Panc1 (cell line): Measurements from ENCODE around the gene MYLIP. TPM values are rescaled to one million over a fixed set of nuclear protein-coding genes. Genes with fewer than 3 reads are reported as not detected.

Experiments
- ATAC-seq: fragments of 200-7000 bp; cut with Tn5 transposase; 2 replicates; pipeline ENCODE4 v1.9.1; 2020; ENCODE audit warnings: mild to moderate bottlenecking, moderate library complexity
- BruUV-seq: library from RNA; stranded (reverse); fragments of 400-500 nt; replicated peaks from 2 replicates; lab custom pipeline; 2021; lab: Mats Ljungman, UMichigan
- CTCF ChIA-PET: fragments of 300-600 bp; sonication (Branson Sonifier 250); formaldehyde crosslinking; loops from one replicate; lab custom pipeline; 2022; ENCODE audit warnings: antibody characterized with exemption; lab: Charles Lee
- POLR2A ChIA-PET: fragments of 300-600 bp; sonication (Branson Sonifier 250); formaldehyde crosslinking; loops from one replicate; lab custom pipeline; 2022; ENCODE audit warnings: antibody characterized with exemption; lab: Charles Lee
- DNase-seq: peaks from one replicate; pipeline ENCODE4 v3.0.0-alpha.2; 2010; ENCODE audit warnings: low read depth, low spot score
- H3K27ac ChIP-seq: 2 replicates; pipeline ENCODE4 v1.5.1; 2011; ENCODE audit warnings: mild to moderate bottlenecking, low read length, inconsistent platforms
- H3K27me3 ChIP-seq: fragments of 200-500 bp; sonication (Bioruptor generic); 2 replicates; pipeline ENCODE4 v1.6.0; 2014; ENCODE audit warnings: low read length, inconsistent platforms; ENCODE audit not compliant: control insufficient read depth, insufficient read depth
- H3K36me3 ChIP-seq: fragments of 200-500 bp; sonication (Bioruptor generic); 2 replicates; pipeline ENCODE4 v1.5.1; 2014; ENCODE audit warnings: inconsistent platforms, mild to moderate bottlenecking, low read length, moderate library complexity; ENCODE audit not compliant: control insufficient read depth, insufficient read depth
- H3K4me1 ChIP-seq: 2 replicates; pipeline ENCODE4 v1.5.1; 2011; ENCODE audit warnings: inconsistent platforms, mild to moderate bottlenecking, low read length, moderate library complexity; ENCODE audit not compliant: control insufficient read depth, insufficient read depth
- H3K4me3 ChIP-seq, 2 experiments: 2 replicates each; pipeline ENCODE4 v1.5.1; 2011 to 2012; ENCODE audit warnings: low read depth in 2 of 2, low read length in 2 of 2, mild to moderate bottlenecking in 2 of 2, inconsistent platforms in 1 of 2, moderate library complexity in 1 of 2
- H3K9me3 ChIP-seq: fragments of 200-500 bp; sonication (Bioruptor generic); 2 replicates; pipeline ENCODE4 v1.5.1; 2014; ENCODE audit warnings: low read depth, mild to moderate bottlenecking, inconsistent platforms, low read length, moderate library complexity; ENCODE audit not compliant: control insufficient read depth, insufficient read depth
- POLR2AphosphoS5 ChIP-seq: IDR thresholded peaks from 2 replicates; pipeline ENCODE4 v1.6.1; 2012; ENCODE audit warnings: mild to moderate bottlenecking, low read depth, low read length, moderate library complexity
- SIN3A ChIP-seq: IDR thresholded peaks from 2 replicates; pipeline ENCODE4 v1.6.1; 2012; ENCODE audit warnings: low read depth, mild to moderate bottlenecking, low read length, moderate library complexity, borderline replicate concordance; ENCODE audit not compliant: insufficient read depth
- TCF7L2 ChIP-seq: IDR thresholded peaks from 2 replicates; pipeline ENCODE4 v1.6.1; 2011; ENCODE audit warnings: mild to moderate bottlenecking, low read depth, low read length, inconsistent platforms
- in situ Hi-C: cut with HindIII; loops from 2 replicates; pipeline ENCODE4 v1.10.0; 2016; ENCODE audit warnings: low sequenced_read_pairs, low pct_unique_long_range_greater_than_20kb
- intact Hi-C: fragments of 100-400 bp; cut with micrococcal nuclease; formaldehyde crosslinking; loops from one replicate; pipeline ENCODE4 v1.10.0; 2022; ENCODE audit not compliant: unreplicated experiment
- total RNA-seq: library from RNA; stranded (reverse); gene quantifications from one replicate; pipeline ENCODE4 v1.2.1, GENCODE V29; 2021; ENCODE audit not compliant: unreplicated experiment
- TF ChIP-seq, protein P1 (sequence below), 2 experiments: IDR thresholded peaks; 2 replicates each; pipeline ENCODE4 v1.6.1; 2011 to 2012; ENCODE audit warnings: low read depth in 2 of 2, control low read depth in 1 of 2, low read length in 1 of 2, mild to moderate bottlenecking in 1 of 2, moderate library complexity in 1 of 2; ENCODE audit not compliant: insufficient read depth in 1 of 2
- TF ChIP-seq, protein P2 (sequence below): fragments of 450-650 bp; IDR thresholded peaks from 2 replicates; pipeline ENCODE4 v1.5.1; 2017; ENCODE audit warnings: mild to moderate bottlenecking

The MYLIP gene
- total RNA-seq, 1 experiment from 2014 or later = 12.7 TPM

DNA sequence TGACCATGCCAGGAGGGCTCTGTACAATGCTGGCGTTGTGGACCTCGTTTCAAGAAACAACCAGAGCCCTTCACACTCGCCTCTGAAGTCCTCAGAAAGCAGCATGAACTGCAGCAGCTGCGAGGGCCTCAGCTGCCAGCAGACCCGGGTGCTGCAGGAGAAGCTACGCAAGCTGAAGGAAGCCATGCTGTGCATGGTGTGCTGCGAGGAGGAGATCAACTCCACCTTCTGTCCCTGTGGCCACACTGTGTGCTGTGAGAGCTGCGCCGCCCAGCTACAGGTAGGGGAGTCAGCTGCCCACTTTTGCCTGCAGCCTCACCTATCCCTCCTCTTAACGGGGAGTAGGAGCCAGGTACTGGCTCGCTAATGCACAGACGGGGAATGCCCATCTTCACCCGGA, 16.2 kb downstream of the MYLIP start:
- Histone ChIP-seq H3K4me1 (no peaks in the 10 kb centered on the region), H3K9me3 (no peaks in the 10 kb centered on the region), H3K27ac (no peak overlapping the region), H3K36me3 (peaks cover 35% of the 10 kb centered on the region), H3K27me3 (no peaks in the 10 kb centered on the region), H3K4me3 (no peak overlapping the region)
- TF ChIP-seq TCF7L2 = no peak
- no peak for TF ChIP-seq SIN3A
- no peak for TF ChIP-seq POLR2AphosphoS5
- TF ChIP-seq, protein P1, sequence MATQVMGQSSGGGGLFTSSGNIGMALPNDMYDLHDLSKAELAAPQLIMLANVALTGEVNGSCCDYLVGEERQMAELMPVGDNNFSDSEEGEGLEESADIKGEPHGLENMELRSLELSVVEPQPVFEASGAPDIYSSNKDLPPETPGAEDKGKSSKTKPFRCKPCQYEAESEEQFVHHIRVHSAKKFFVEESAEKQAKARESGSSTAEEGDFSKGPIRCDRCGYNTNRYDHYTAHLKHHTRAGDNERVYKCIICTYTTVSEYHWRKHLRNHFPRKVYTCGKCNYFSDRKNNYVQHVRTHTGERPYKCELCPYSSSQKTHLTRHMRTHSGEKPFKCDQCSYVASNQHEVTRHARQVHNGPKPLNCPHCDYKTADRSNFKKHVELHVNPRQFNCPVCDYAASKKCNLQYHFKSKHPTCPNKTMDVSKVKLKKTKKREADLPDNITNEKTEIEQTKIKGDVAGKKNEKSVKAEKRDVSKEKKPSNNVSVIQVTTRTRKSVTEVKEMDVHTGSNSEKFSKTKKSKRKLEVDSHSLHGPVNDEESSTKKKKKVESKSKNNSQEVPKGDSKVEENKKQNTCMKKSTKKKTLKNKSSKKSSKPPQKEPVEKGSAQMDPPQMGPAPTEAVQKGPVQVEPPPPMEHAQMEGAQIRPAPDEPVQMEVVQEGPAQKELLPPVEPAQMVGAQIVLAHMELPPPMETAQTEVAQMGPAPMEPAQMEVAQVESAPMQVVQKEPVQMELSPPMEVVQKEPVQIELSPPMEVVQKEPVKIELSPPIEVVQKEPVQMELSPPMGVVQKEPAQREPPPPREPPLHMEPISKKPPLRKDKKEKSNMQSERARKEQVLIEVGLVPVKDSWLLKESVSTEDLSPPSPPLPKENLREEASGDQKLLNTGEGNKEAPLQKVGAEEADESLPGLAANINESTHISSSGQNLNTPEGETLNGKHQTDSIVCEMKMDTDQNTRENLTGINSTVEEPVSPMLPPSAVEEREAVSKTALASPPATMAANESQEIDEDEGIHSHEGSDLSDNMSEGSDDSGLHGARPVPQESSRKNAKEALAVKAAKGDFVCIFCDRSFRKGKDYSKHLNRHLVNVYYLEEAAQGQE (IDR thresholded peaks at IDR 0.05; ENCODE audit: insufficient read depth in 1 of 2, low read depth in 2 of 2, low read length in 1 of 2) = no peak
- TF ChIP-seq, protein P2, sequence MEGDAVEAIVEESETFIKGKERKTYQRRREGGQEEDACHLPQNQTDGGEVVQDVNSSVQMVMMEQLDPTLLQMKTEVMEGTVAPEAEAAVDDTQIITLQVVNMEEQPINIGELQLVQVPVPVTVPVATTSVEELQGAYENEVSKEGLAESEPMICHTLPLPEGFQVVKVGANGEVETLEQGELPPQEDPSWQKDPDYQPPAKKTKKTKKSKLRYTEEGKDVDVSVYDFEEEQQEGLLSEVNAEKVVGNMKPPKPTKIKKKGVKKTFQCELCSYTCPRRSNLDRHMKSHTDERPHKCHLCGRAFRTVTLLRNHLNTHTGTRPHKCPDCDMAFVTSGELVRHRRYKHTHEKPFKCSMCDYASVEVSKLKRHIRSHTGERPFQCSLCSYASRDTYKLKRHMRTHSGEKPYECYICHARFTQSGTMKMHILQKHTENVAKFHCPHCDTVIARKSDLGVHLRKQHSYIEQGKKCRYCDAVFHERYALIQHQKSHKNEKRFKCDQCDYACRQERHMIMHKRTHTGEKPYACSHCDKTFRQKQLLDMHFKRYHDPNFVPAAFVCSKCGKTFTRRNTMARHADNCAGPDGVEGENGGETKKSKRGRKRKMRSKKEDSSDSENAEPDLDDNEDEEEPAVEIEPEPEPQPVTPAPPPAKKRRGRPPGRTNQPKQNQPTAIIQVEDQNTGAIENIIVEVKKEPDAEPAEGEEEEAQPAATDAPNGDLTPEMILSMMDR = no peak
- BruUV-seq = no TSS peak
- ChIA-PET CTCF (no interaction called here), POLR2A (no interaction called here)
- no peak for DNase-seq
- ATAC-seq = no peak
- in situ Hi-C loops (no loop called here), intact Hi-C loops (no loop called here)

DNA sequence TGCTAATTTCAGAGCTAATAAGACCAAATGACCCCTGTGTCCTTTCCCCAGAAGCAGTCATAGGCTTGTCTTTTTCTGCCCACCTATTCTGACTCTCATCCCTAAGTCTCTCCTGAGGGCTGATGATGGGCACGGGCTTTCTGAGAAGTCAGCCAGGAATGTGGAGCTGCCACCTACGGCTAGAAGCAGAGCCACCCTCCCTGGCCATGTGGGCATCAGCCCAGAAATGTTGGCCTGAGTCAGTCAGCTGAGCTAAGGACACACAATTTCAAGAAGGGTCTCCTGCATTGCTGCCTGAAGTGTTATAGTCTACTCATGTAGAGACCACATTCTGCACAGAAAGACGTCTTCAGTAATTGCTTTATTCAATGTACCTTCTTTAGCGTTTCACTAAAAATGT, 17.1 kb downstream of the MYLIP start:
- H3K27me3 ChIP-seq = no peaks in the 10 kb centered on the region
- DNase-seq (no peak), ATAC-seq (no peak)
- H3K4me1 ChIP-seq = no peaks in the 10 kb centered on the region
- TF ChIP-seq, protein P2 = no peak
- TF ChIP-seq TCF7L2 (no peak), POLR2AphosphoS5 (no peak)
- BruUV-seq = no TSS peak
- CTCF ChIA-PET = no interaction called here
- no peaks in the 10 kb centered on the region for H3K9me3 ChIP-seq
- no peak overlapping the region for H3K4me3 ChIP-seq
- intact Hi-C loops (no loop called here), in situ Hi-C loops (no loop called here)
- no peak overlapping the region for H3K27ac ChIP-seq
- H3K36me3 ChIP-seq = peaks cover 35% of the 10 kb centered on the region
- POLR2A ChIA-PET = no interaction called here
